CD14-positive monocyte (primary cell): ENCODE measurements around the gene OR52D1. TPM values are rescaled to one million over a fixed set of nuclear protein-coding genes. Genes with fewer than 3 reads are reported as not detected.

ENCODE experiments used
- DNase-seq, 3 donors: peaks; one replicate each; pipeline ENCODE4 v3.0.0-alpha.2; 2011 to 2022
- H2AFZ ChIP-seq: 2 replicates; pipeline ENCODE4 v1.6.0; 2012; ENCODE audit warnings: mild to moderate bottlenecking, low read depth, low read length, inconsistent platforms; ENCODE audit not compliant: insufficient read depth, poor library complexity, severe bottlenecking
- H3K27ac ChIP-seq, 2 donors: 1 replicate in 1 of 2; 2 replicates in 1 of 2; pipeline ENCODE4 v1.5.1; 2012 to 2013; ENCODE audit warnings: low read length in 2 of 2, control low read depth in 1 of 2, inconsistent platforms in 1 of 2, low read depth in 1 of 2, mild to moderate bottlenecking in 1 of 2
- H3K27me3 ChIP-seq, 2 donors: one replicate each; pipeline versions ENCODE4 v1.6.0 to v1.6.1; 2011 to 2013; ENCODE audit warnings: low read length in 2 of 2; ENCODE audit not compliant: control insufficient read depth in 2 of 2, insufficient read depth in 2 of 2
- H3K36me3 ChIP-seq, 2 donors: replicated peaks in 1 of 2; 1 replicate in 1 of 2; 2 replicates in 1 of 2; pipeline versions ENCODE4 v1.5.1 to v1.6.1; 2012 to 2013; ENCODE audit warnings: low read length in 2 of 2, control low read depth in 1 of 2, inconsistent platforms in 1 of 2, mild to moderate bottlenecking in 1 of 2; ENCODE audit not compliant: insufficient read depth in 2 of 2, control insufficient read depth in 1 of 2
- H3K4me1 ChIP-seq, 2 donors: 1 replicate in 1 of 2; 2 replicates in 1 of 2; pipeline versions ENCODE4 v1.5.1 to v1.6.1; 2012 to 2013; ENCODE audit warnings: low read length in 2 of 2, control low read depth in 1 of 2, inconsistent platforms in 1 of 2, mild to moderate bottlenecking in 1 of 2, moderate library complexity in 1 of 2; ENCODE audit not compliant: insufficient read depth in 2 of 2, control insufficient read depth in 1 of 2
- H3K4me2 ChIP-seq: replicated peaks from 2 replicates; pipeline ENCODE3; 2012; ENCODE audit warnings: low read length, moderate library complexity, mild to moderate bottlenecking; ENCODE audit not compliant: poor library complexity, severe bottlenecking; ENCODE audit errors: extremely low read depth
- H3K4me3 ChIP-seq, 3 experiments: fragments of 200-600 bp in 1 of 3; sonication (generic) in 1 of 3; replicated peaks in 1 of 3; 1 replicate in 2 of 3; 2 replicates in 1 of 3; pipeline ENCODE4 v1.5.1; 2011 to 2013; ENCODE audit warnings: low read length in 3 of 3, mild to moderate bottlenecking in 3 of 3, control low read depth in 2 of 3, low read depth in 2 of 3, inconsistent platforms in 1 of 3, moderate library complexity in 1 of 3
- H3K79me2 ChIP-seq: 2 replicates; pipeline ENCODE4 v1.6.0; 2012; ENCODE audit warnings: mild to moderate bottlenecking, control low read depth, inconsistent platforms, low read length, moderate library complexity; ENCODE audit not compliant: insufficient read depth
- H3K9ac ChIP-seq: 2 replicates; pipeline ENCODE4 v1.6.0; 2017; ENCODE audit warnings: low read length, mild to moderate bottlenecking; ENCODE audit not compliant: insufficient read depth, poor library complexity, severe bottlenecking
- H3K9me3 ChIP-seq, 2 donors: replicated peaks in 1 of 2; 1 replicate in 1 of 2; 2 replicates in 1 of 2; pipeline versions ENCODE4 v1.5.1 to v1.6.1; 2012 to 2013; ENCODE audit warnings: low read length in 2 of 2, control low read depth in 1 of 2; ENCODE audit not compliant: control insufficient read depth in 1 of 2, insufficient read depth in 1 of 2
- H4K20me1 ChIP-seq: 2 replicates; pipeline ENCODE4 v1.6.0; 2012; ENCODE audit warnings: mild to moderate bottlenecking, low read length, control low read depth, moderate library complexity; ENCODE audit not compliant: insufficient read depth
- H3K27ac Mint-ChIP-seq, 7 donors: one replicate each; pipeline ENCODE4 v1.8.0; 2020; ENCODE audit warnings: mild to moderate bottlenecking in 7 of 7, mixed read lengths in 7 of 7, moderate library complexity in 6 of 7, inconsistent platforms in 2 of 7
- H3K27me3 Mint-ChIP-seq, 3 donors: one replicate each; pipeline ENCODE4 v1.8.0; 2021 to 2022; ENCODE audit warnings: low read depth in 3 of 3, mild to moderate bottlenecking in 3 of 3, mixed read lengths in 3 of 3, moderate library complexity in 3 of 3, inconsistent platforms in 1 of 3
- H3K36me3 Mint-ChIP-seq, 2 donors: one replicate each; pipeline ENCODE4 v1.8.0; 2020; ENCODE audit warnings: mixed read lengths in 2 of 2, inconsistent platforms in 1 of 2, mild to moderate bottlenecking in 1 of 2
- H3K4me1 Mint-ChIP-seq: one replicate; pipeline ENCODE4 v1.8.0; 2020; ENCODE audit warnings: mild to moderate bottlenecking, mixed read lengths
- H3K4me3 Mint-ChIP-seq, 2 donors: one replicate each; pipeline ENCODE4 v1.8.0; 2020; ENCODE audit warnings: mild to moderate bottlenecking in 2 of 2, mixed read lengths in 2 of 2, moderate library complexity in 1 of 2
- H3K9me3 Mint-ChIP-seq, 7 donors: one replicate each; pipeline ENCODE4 v1.8.0; 2020 to 2022; ENCODE audit warnings: mixed read lengths in 7 of 7, mild to moderate bottlenecking in 6 of 7, moderate library complexity in 6 of 7, inconsistent platforms in 2 of 7
- CTCF ChIP-seq: fragments of 200-600 bp; IDR thresholded peaks from one replicate; pipeline ENCODE4 v1.8.0; 2022; ENCODE audit warnings: antibody characterized with exemption, mild to moderate bottlenecking
- WGBS: methylation state at CpG from one replicate; pipeline ENCODE4 v1.1.5; 2013; ENCODE audit warnings: missing lambda C conversion rate; ENCODE audit not compliant: insufficient coverage; 5-methylcytosine and 5-hydroxymethylcytosine counted together
- intact Hi-C, 2 donors: fragments of 100-400 bp; cut with micrococcal nuclease; formaldehyde crosslinking; loops; one replicate each; pipeline versions ENCODE4 v1.15.0 to v1.15.1; 2023
- polyA plus RNA-seq, 3 donors: library from polyadenylated mRNA; depleted of rRNA in 1 of 3; unstranded in 2 of 3; stranded (reverse) in 1 of 3; fragments of 300-500 nt in 2 of 3; fragments of >200 nt in 1 of 3; fragmentation: Illumina TruSeq in 2 of 3; gene quantifications; 1 replicate in 2 of 3; 2 replicates in 1 of 3; pipeline ENCODE4 v1.2.3, GENCODE V29; 2012 to 2021

The OR52D1 gene
- polyA plus RNA-seq, 3 donors = not detected

GRCh38 chr11:5476186-5476819 is 12.2 kb upstream of the OR52D1 start:
- H2AFZ ChIP-seq = no peak overlapping the region
- no peak overlapping the region for H3K9ac ChIP-seq
- Mint-ChIP-seq H3K36me3 (no peaks in the 10 kb centered on the region), H3K27me3 (peaks cover 0 to 2% (median 0%) of the 10 kb centered on the region in 3 donors), H3K4me3 (no peak overlapping the region), H3K27ac (no peak overlapping the region), H3K9me3 (no peaks in the 10 kb centered on the region), H3K4me1 (no peaks in the 10 kb centered on the region)
- H3K4me3 ChIP-seq = no peak overlapping the region
- H3K4me2 ChIP-seq = no peak overlapping the region
- peak; percentile 88 for TF ChIP-seq CTCF
- no peaks in the 10 kb centered on the region for H3K79me2 ChIP-seq
- peak; percentile 19 to 57 (median 55) for DNase-seq
- no peaks in the 10 kb centered on the region for H4K20me1 ChIP-seq
- WGBS = no CpG with 5 or more reads among the region's 2 CpGs
- H3K27me3 ChIP-seq = no peaks in the 10 kb centered on the region
- no peaks in the 10 kb centered on the region for H3K9me3 ChIP-seq
- no peak overlapping the region for H3K27ac ChIP-seq
- H3K36me3 ChIP-seq = no peaks in the 10 kb centered on the region
- H3K4me1 ChIP-seq = no peaks in the 10 kb centered on the region
- intact Hi-C loops = loop anchor here (1.0 to 5.0 kb wide), 2 partner anchors 331 to 332 kb away; partner anchors contain the start of gene OR52N2 (in 2 of the 2)

- no peak overlapping the region for H3K4me3 Mint-ChIP-seq
- intact Hi-C loops = no loop called here
- no peak overlapping the region for H3K27ac ChIP-seq
Measured at GRCh38 chr11:5486003-5486402, 2.5 kb upstream of the OR52D1 start.

More at GRCh38 chr11:5486003-5486402, 2.5 kb upstream of the OR52D1 start:
- no peaks in the 10 kb centered on the region for H3K36me3 ChIP-seq
- no peak for TF ChIP-seq CTCF
- no peaks in the 10 kb centered on the region for H3K9me3 ChIP-seq
- no peak overlapping the region for H3K27ac Mint-ChIP-seq
- H3K9ac ChIP-seq = no peak overlapping the region
- H3K27me3 Mint-ChIP-seq = peaks cover 0 to 3% (median 0%) of the 10 kb centered on the region in 3 donors
- WGBS = 10% methylated on average over 1 of the region's 3 CpGs
- H3K79me2 ChIP-seq = no peaks in the 10 kb centered on the region
- H2AFZ ChIP-seq = no peak overlapping the region
- no peaks in the 10 kb centered on the region for H3K36me3 Mint-ChIP-seq
- no peak overlapping the region for H3K4me2 ChIP-seq
- H3K4me1 Mint-ChIP-seq = peaks cover 3% of the 10 kb centered on the region
- H3K9me3 Mint-ChIP-seq = no peaks in the 10 kb centered on the region
- no peaks in the 10 kb centered on the region for H3K4me1 ChIP-seq
- no peak overlapping the region for H3K4me3 ChIP-seq
- no peak for DNase-seq
- no peaks in the 10 kb centered on the region for H3K27me3 ChIP-seq
- no peaks in the 10 kb centered on the region for H4K20me1 ChIP-seq
